ENCODE measurements around the gene CD151.

DNA sequence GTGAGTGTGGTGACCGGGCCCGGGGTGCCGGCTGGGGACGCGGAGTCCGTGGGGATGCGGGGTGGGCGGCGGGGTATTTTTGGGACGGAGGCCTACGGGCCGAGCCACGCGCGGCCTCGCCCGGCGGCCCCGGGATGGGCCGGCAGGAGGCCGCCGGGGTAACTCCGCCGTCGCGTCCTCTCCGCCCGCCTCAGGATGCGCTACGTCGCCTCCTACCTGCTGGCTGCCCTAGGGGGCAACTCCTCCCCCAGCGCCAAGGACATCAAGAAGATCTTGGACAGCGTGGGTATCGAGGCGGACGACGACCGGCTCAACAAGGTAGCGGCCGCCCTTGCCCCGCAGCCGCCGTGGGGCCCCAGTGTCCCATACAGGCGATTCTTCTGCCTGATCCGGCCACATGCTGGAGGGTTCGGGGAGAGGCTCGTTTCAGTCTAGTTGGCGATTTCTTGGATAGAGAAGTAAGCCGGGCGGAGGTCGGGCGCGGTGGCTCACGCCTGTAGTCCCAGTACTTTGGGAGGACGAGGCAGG, 22.6 kb upstream of the CD151 start:
- TF ChIP-seq, protein P1, sequence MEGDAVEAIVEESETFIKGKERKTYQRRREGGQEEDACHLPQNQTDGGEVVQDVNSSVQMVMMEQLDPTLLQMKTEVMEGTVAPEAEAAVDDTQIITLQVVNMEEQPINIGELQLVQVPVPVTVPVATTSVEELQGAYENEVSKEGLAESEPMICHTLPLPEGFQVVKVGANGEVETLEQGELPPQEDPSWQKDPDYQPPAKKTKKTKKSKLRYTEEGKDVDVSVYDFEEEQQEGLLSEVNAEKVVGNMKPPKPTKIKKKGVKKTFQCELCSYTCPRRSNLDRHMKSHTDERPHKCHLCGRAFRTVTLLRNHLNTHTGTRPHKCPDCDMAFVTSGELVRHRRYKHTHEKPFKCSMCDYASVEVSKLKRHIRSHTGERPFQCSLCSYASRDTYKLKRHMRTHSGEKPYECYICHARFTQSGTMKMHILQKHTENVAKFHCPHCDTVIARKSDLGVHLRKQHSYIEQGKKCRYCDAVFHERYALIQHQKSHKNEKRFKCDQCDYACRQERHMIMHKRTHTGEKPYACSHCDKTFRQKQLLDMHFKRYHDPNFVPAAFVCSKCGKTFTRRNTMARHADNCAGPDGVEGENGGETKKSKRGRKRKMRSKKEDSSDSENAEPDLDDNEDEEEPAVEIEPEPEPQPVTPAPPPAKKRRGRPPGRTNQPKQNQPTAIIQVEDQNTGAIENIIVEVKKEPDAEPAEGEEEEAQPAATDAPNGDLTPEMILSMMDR (IDR thresholded peaks at IDR 0.05 in 8 of 11, conservative IDR thresholded peaks at IDR 0.05 in 3 of 11) = peak in 5 of 11 experiments; percentile 1 to 11 (median 4)
- TF ChIP-seq POLR2AphosphoS5 (IDR thresholded peaks at IDR 0.05) = no peak

Measured in spleen (tissue), 7 donors.